ENCODE results near the gene CPTP. TPM values are rescaled to one million over a fixed set of nuclear protein-coding genes. Genes with fewer than 3 reads are reported as not detected.

Gene CPTP
- total RNA-seq, 1 experiment from 2014 or later: 141 TPM

DNA sequence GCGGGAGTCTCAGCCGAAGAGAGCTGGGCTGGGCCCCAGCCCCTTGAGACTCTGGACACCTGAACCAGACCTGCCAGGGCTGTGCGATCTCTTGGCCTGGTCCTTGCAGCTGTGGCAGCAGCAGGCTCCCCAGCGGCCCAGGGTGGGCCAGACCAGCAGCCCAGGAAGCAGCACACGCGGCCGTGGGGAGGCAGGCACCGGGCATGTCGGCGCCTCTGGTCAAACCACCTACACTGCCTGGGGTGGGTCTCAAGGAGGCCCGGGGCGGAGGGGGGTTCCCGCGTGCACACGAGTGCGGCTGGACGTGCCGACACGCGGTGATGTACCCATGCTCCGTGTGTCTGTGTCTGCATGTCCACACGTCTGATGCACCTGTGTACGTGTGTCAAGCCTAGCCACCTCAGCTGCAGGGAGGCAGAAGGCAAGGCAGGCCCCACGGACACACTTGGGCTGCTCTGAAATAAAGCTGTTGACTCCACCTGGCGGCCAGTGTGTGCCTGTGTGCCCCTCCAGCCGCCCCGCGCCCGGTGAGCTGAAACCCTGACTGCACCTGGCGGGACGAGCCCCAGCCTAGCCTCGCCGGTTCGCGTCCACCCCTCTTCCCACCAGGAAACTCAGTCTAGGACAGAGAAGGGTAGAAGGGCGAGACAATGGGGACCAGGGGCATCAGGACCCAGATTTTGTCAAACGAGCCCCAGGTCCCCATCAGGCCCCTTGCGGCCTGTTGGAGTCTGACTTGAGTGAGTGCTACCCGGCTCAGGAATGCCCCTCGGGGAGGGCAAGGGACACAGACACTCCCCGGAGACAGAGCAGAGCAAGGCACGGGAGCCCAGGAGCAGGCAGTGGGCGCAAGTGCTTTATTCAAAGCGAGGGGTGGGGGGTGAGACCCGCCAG, 32.8 kb upstream of the CPTP start:
- Histone ChIP-seq H3K9me2 (replicated peaks; ENCODE audit: low read length) (no peaks in the 10 kb centered on the region), H3K9me3 (ENCODE audit: low read length) (no peaks in the 10 kb centered on the region), H3K27ac (ENCODE audit: low read length) (no peak overlapping the region; the same call in 1 of the 2 replicates), H3K9ac (ENCODE audit: low read length) (no peak overlapping the region), H3K27me3 (ENCODE audit: low read length) (no peaks in the 10 kb centered on the region), H3K4me3 (ENCODE audit: low read length) (no peak overlapping the region), H3K36me3 (ENCODE audit: low read depth, low read length) (no peaks in the 10 kb centered on the region), H4K20me1 (ENCODE audit: low read length) (no peaks in the 10 kb centered on the region), H3K4me2 (ENCODE audit: low read length) (peak overlapping the region; percentile 45), H3F3A (ENCODE audit: low read length, unreplicated experiment) (no peaks in the 10 kb centered on the region), H3K4me1 (ENCODE audit: insufficient read depth, low read length) (peaks cover 12% of the 10 kb centered on the region), H2AFZ (ENCODE audit: low read length) (no peak overlapping the region), H3K79me2 (ENCODE audit: low read length) (no peaks in the 10 kb centered on the region)
- POLR2A ChIA-PET (ENCODE audit: unreplicated experiment): no interaction called here
- TF ChIP-seq, protein P1, sequence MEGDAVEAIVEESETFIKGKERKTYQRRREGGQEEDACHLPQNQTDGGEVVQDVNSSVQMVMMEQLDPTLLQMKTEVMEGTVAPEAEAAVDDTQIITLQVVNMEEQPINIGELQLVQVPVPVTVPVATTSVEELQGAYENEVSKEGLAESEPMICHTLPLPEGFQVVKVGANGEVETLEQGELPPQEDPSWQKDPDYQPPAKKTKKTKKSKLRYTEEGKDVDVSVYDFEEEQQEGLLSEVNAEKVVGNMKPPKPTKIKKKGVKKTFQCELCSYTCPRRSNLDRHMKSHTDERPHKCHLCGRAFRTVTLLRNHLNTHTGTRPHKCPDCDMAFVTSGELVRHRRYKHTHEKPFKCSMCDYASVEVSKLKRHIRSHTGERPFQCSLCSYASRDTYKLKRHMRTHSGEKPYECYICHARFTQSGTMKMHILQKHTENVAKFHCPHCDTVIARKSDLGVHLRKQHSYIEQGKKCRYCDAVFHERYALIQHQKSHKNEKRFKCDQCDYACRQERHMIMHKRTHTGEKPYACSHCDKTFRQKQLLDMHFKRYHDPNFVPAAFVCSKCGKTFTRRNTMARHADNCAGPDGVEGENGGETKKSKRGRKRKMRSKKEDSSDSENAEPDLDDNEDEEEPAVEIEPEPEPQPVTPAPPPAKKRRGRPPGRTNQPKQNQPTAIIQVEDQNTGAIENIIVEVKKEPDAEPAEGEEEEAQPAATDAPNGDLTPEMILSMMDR (conservative IDR thresholded peaks at IDR 0.05; ENCODE audit: low read depth, low read length): peak; percentile 95
- TF ChIP-seq EZH2phosphoT487 (IDR thresholded peaks at IDR 0.05; ENCODE audit: borderline replicate concordance, low read length): no peak
- TF ChIP-seq EZH2 (IDR thresholded peaks at IDR 0.05; ENCODE audit: low read length, unreplicated experiment): no peak
- peak; percentile 85 for ATAC-seq
- peak; percentile 89 for DNase-seq
- intact Hi-C loops (cut with micrococcal nuclease): loop anchor here (2.0 to 5.0 kb wide), 3 partner anchors 27 to 169 kb away; no protein-coding TSS in a partner anchor
- CTCF ChIA-PET: interaction anchor here (0.6 to 2.0 kb wide), 16 partner anchors 9 to 309 kb away, joined by 3 to 26 read pairs (median 4); partner anchors contain the start of gene RNF223
- TSS peak; percentile 18 for BruUV-seq (replicated peaks)

DNA sequence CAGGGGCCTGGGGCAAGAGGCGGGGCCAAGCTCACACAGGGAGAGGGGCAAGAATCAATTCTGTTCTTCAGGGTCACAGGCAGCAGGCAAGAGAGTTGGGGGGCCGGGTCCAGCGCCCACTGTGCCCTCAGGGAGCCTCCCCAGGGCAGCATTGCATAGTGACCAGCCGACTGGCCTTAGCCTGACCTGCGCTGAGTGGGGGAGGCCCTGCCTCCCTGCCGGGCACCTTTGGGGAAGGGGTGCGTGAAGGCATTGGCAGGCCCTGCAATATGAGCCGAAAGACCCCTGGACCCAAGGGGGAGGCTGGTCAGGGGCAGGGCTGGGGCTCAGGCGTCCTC, 32.2 kb upstream of the CPTP start:
- Histone ChIP-seq H4K20me1 (ENCODE audit: low read length) (no peaks in the 10 kb centered on the region), H3F3A (ENCODE audit: low read length, unreplicated experiment) (no peaks in the 10 kb centered on the region), H2AFZ (ENCODE audit: low read length) (no peak overlapping the region), H3K9ac (ENCODE audit: low read length) (no peak overlapping the region), H3K27ac (ENCODE audit: low read length) (no peak overlapping the region), H3K4me1 (ENCODE audit: insufficient read depth, low read length) (peaks cover 12% of the 10 kb centered on the region), H3K4me3 (ENCODE audit: low read length) (no peak overlapping the region), H3K4me2 (ENCODE audit: low read length) (no peak overlapping the region), H3K9me3 (ENCODE audit: low read length) (no peaks in the 10 kb centered on the region), H3K36me3 (ENCODE audit: low read depth, low read length) (no peaks in the 10 kb centered on the region), H3K9me2 (replicated peaks; ENCODE audit: low read length) (no peaks in the 10 kb centered on the region), H3K79me2 (ENCODE audit: low read length) (no peaks in the 10 kb centered on the region), H3K27me3 (ENCODE audit: low read length) (no peaks in the 10 kb centered on the region)
- TF ChIP-seq, protein P1 (conservative IDR thresholded peaks at IDR 0.05; ENCODE audit: low read depth, low read length): no peak
- TF ChIP-seq EZH2 (IDR thresholded peaks at IDR 0.05; ENCODE audit: low read length, unreplicated experiment): no peak
- ChIA-PET CTCF (interaction anchor here (0.6 to 2.0 kb wide), 12 partner anchors 8 to 309 kb away, joined by 3 to 26 read pairs (median 4); partner anchors contain the start of gene RNF223), POLR2A (ENCODE audit: unreplicated experiment) (no interaction called here)
- DNase-seq (no peak), ATAC-seq (no peak)
- intact Hi-C loops (cut with micrococcal nuclease): loop anchor here (2.0 to 5.0 kb wide), 2 partner anchors 55 to 170 kb away; no protein-coding TSS in a partner anchor
- no TSS peak for BruUV-seq (replicated peaks)

DNA sequence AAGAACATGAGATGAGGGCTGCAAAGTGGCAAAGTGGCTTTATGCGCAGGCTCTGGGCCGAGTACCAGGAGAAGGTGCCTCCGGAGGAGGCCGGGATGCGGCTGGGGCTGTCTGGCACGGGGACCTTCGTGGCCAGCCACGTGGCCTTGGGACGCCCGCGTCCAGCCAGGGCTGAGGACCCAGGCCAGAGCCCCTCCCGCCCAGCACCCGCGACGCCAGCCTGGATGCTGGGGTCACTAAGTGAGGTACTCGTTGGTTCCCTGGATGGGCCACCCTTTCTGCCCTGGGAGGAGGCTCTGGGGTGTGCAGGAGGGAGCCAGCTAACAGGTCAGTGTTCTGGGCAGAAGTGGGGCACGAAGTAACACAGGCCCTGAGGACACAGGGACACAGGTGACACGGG, 31.8 kb upstream of the CPTP start:
- CTCF ChIA-PET: interaction anchor here (0.6 to 1.9 kb wide), 2 partner anchors 17 to 34 kb away, joined by 3 to 5 read pairs; no protein-coding TSS in a partner anchor
- no peaks in the 10 kb centered on the region for H4K20me1 ChIP-seq (ENCODE audit: low read length)
- POLR2A ChIA-PET (ENCODE audit: unreplicated experiment): no interaction called here
- no peak for DNase-seq
- no peaks in the 10 kb centered on the region for H3F3A ChIP-seq (ENCODE audit: low read length, unreplicated experiment)
- H3K4me3 ChIP-seq (ENCODE audit: low read length): no peak overlapping the region
- H3K79me2 ChIP-seq (ENCODE audit: low read length): no peaks in the 10 kb centered on the region
- intact Hi-C loops (cut with micrococcal nuclease): loop anchor here (2.0 to 5.0 kb wide), 2 partner anchors 56 to 170 kb away; no protein-coding TSS in a partner anchor
- H3K4me1 ChIP-seq (ENCODE audit: insufficient read depth, low read length): peaks cover 12% of the 10 kb centered on the region
- no peak overlapping the region for H3K4me2 ChIP-seq (ENCODE audit: low read length)
- no peak overlapping the region for H2AFZ ChIP-seq (ENCODE audit: low read length)
- no TSS peak for BruUV-seq (replicated peaks)
- no peaks in the 10 kb centered on the region for H3K9me2 ChIP-seq (replicated peaks; ENCODE audit: low read length)
- no peaks in the 10 kb centered on the region for H3K36me3 ChIP-seq (ENCODE audit: low read depth, low read length)
- no peaks in the 10 kb centered on the region for H3K27me3 ChIP-seq (ENCODE audit: low read length)
- no peaks in the 10 kb centered on the region for H3K9me3 ChIP-seq (ENCODE audit: low read length)
- TF ChIP-seq EZH2phosphoT487 (IDR thresholded peaks at IDR 0.05; ENCODE audit: borderline replicate concordance, low read length) (no peak), EZH2 (IDR thresholded peaks at IDR 0.05; ENCODE audit: low read length, unreplicated experiment) (no peak)
- TF ChIP-seq, protein P1 (conservative IDR thresholded peaks at IDR 0.05; ENCODE audit: low read depth, low read length): no peak
- no peak overlapping the region for H3K27ac ChIP-seq (ENCODE audit: low read length)
- no peak for ATAC-seq
- no peak overlapping the region for H3K9ac ChIP-seq (ENCODE audit: low read length)

Measured in PC-3 (cell line).